NOMO-1 treated with dmso at 0.1 percent for 144 hours (cell line): ENCODE results near the gene CCNJL.

Experiments
- DNase-seq: peaks from one replicate; lab custom pipeline; 2025; ENCODE audit not compliant: unreplicated experiment; lab: John Stamatoyannopoulos, UW

Gene CCNJL

GRCh38 chr5:160333721-160334120 lies 21.4 kb upstream of the CCNJL start:
- DNase-seq = peak; percentile 58

GRCh38 chr5:160330212-160330611 lies 17.8 kb upstream of the CCNJL start:
- no peak for DNase-seq

- DNase-seq = no peak
These were observed 15.5 kb upstream of the CCNJL start for GRCh38 chr5:160327818-160328217.

- no peak for DNase-seq
These were observed 14.6 kb upstream of the CCNJL start for GRCh38 chr5:160326981-160327380.

- DNase-seq = no peak
These were observed 13.4 kb upstream of the CCNJL start for GRCh38 chr5:160325716-160326115.

GRCh38 chr5:160324886-160325285 lies 12.5 kb upstream of the CCNJL start:
- DNase-seq = no peak

GRCh38 chr5:160318409-160318808 lies 6.0 kb upstream of the CCNJL start:
- DNase-seq = peak; percentile 33

- DNase-seq = no peak
These were observed 5.1 kb upstream of the CCNJL start for GRCh38 chr5:160317434-160317833.

- DNase-seq = no peak
These were observed 3.6 kb upstream of the CCNJL start for GRCh38 chr5:160315968-160316367.

- DNase-seq = no peak
These were observed 780 bp upstream of the CCNJL start for GRCh38 chr5:160312960-160313727.

GRCh38 chr5:160311491-160312133 lies 752 bp downstream of the CCNJL start:
- no peak for DNase-seq

GRCh38 chr5:160310552-160311295 lies 1.6 kb downstream of the CCNJL start:
- no peak for DNase-seq

- DNase-seq = no peak
These were observed 2.2 kb downstream of the CCNJL start for GRCh38 chr5:160310140-160310539.

- no peak for DNase-seq
These were observed 5.7 kb downstream of the CCNJL start for GRCh38 chr5:160306696-160307095.

- no peak for DNase-seq
These were observed 7.0 kb downstream of the CCNJL start for GRCh38 chr5:160305319-160305718.

- no peak for DNase-seq
These were observed 8.7 kb downstream of the CCNJL start for GRCh38 chr5:160303690-160304089.

- DNase-seq = peak; percentile 87
These were observed 14.2 kb downstream of the CCNJL start for GRCh38 chr5:160298189-160298588.

- DNase-seq = no peak
These were observed 14.6 kb downstream of the CCNJL start for GRCh38 chr5:160297776-160298175.

- no peak for DNase-seq
These were observed 15.4 kb downstream of the CCNJL start for GRCh38 chr5:160297004-160297403.

GRCh38 chr5:160296496-160296895 lies 15.9 kb downstream of the CCNJL start:
- DNase-seq = no peak

GRCh38 chr5:160293901-160294561 lies 18.3 kb downstream of the CCNJL start:
- peak; percentile 81 for DNase-seq
